Breast epithelium (tissue), 4 donors: Measurements from ENCODE around the gene CNGB1. TPM values are rescaled to one million over a fixed set of nuclear protein-coding genes. Genes with fewer than 3 reads are reported as not detected.

Experiments used
- DNase-seq, 2 donors: peaks; one replicate each; pipeline ENCODE4 v3.0.0-alpha.2; 2019; ENCODE audit warnings: low spot score in 2 of 2
- H3K27ac ChIP-seq, 2 donors: fragments of 200-600 bp; sonication (generic) in 1 of 2; one replicate each; pipeline ENCODE4 v1.5.1; 2016 to 2019; ENCODE audit warnings: mild to moderate bottlenecking in 1 of 2
- H3K27me3 ChIP-seq, 2 donors: fragments of 200-600 bp; sonication (generic) in 1 of 2; one replicate each; pipeline versions ENCODE4 v1.5.1 to v1.6.0; 2017 to 2019; ENCODE audit warnings: control low read depth in 1 of 2, mild to moderate bottlenecking in 1 of 2
- H3K36me3 ChIP-seq: fragments of 200-600 bp; one replicate; pipeline ENCODE4 v1.5.1; 2019
- H3K4me1 ChIP-seq, 2 donors: fragments of 200-600 bp; sonication (generic); one replicate each; pipeline ENCODE4 v1.5.1; 2016 to 2019; ENCODE audit warnings: control low read depth in 1 of 2
- H3K4me3 ChIP-seq, 3 donors: fragments of 200-600 bp; sonication (generic); 1 replicate in 2 of 3; 2 replicates in 1 of 3; pipeline ENCODE4 v1.5.1; 2016 to 2019; ENCODE audit warnings: mild to moderate bottlenecking in 3 of 3, moderate library complexity in 2 of 3
- H3K9me3 ChIP-seq, 2 donors: fragments of 200-600 bp; sonication (generic) in 1 of 2; one replicate each; pipeline ENCODE4 v1.5.1; 2016 to 2019; ENCODE audit warnings: control low read depth in 1 of 2
- POLR2A ChIP-seq: fragments of 450-650 bp; IDR thresholded peaks from one replicate; pipeline ENCODE4 v1.6.1; 2016; ENCODE audit warnings: antibody characterized with exemption, mild to moderate bottlenecking, moderate library complexity
- POLR2AphosphoS5 ChIP-seq, 3 donors: sonication (generic); formaldehyde crosslinking; IDR thresholded peaks; one replicate each; pipeline ENCODE4 v1.6.1; 2017; ENCODE audit warnings: antibody characterized with exemption in 3 of 3
- intact Hi-C: fragments of 100-400 bp; cut with DNase I; formaldehyde crosslinking; loops from one replicate; pipeline ENCODE4 v1.15.1; 2023; ENCODE audit warnings: low total_unique reads
- total RNA-seq, 3 donors: library from RNA; depleted of rRNA; stranded (reverse); fragments of >200 nt; gene quantifications; one replicate each; pipeline ENCODE4 v1.1.0, GENCODE V29; 2016
- TF ChIP-seq, protein P1 (sequence below), 3 donors: fragments of 450-650 bp; IDR thresholded peaks; one replicate each; pipeline ENCODE4 v1.5.1; 2016 to 2017; ENCODE audit warnings: antibody characterized with exemption in 3 of 3, mild to moderate bottlenecking in 3 of 3, moderate library complexity in 3 of 3

CNGB1 gene
- total RNA-seq, 3 donors from 2014 or later = not detected

DNA sequence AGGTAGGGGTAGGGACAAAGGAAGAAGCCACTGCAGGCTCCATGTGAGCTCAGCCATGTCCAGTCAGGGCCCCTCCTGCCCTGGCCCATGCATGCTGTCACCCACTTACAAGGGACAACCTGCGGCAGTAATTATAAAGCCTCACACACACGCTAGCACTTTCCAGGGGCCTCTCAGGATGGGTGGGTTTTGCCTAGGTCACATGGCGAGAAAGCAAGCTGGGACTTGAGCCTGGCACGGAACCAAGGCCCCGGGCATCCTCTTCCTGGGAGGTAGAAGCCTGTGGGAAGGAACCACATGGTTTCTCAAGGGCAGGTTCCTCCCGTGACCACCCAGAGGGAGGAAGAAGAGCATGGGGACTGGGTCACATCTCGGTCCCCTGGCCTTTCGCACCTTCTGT lies 22.5 kb upstream of the CNGB1 start:
- Histone ChIP-seq H3K4me3 (no peak overlapping the region), H3K27me3 (no peaks in the 10 kb centered on the region), H3K4me1 (peaks cover 0 to 6% of the 10 kb centered on the region in 2 donors), H3K9me3 (no peaks in the 10 kb centered on the region), H3K27ac (peak overlapping the region; percentile 75 to 78), H3K36me3 (peaks cover 5% of the 10 kb centered on the region)
- DNase-seq = no peak
- intact Hi-C loops = no loop called here
- TF ChIP-seq, protein P1, sequence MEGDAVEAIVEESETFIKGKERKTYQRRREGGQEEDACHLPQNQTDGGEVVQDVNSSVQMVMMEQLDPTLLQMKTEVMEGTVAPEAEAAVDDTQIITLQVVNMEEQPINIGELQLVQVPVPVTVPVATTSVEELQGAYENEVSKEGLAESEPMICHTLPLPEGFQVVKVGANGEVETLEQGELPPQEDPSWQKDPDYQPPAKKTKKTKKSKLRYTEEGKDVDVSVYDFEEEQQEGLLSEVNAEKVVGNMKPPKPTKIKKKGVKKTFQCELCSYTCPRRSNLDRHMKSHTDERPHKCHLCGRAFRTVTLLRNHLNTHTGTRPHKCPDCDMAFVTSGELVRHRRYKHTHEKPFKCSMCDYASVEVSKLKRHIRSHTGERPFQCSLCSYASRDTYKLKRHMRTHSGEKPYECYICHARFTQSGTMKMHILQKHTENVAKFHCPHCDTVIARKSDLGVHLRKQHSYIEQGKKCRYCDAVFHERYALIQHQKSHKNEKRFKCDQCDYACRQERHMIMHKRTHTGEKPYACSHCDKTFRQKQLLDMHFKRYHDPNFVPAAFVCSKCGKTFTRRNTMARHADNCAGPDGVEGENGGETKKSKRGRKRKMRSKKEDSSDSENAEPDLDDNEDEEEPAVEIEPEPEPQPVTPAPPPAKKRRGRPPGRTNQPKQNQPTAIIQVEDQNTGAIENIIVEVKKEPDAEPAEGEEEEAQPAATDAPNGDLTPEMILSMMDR (IDR thresholded peaks at IDR 0.05) = no peak
- TF ChIP-seq POLR2AphosphoS5 (IDR thresholded peaks at IDR 0.05) = no peak
- no peak for TF ChIP-seq POLR2A

DNA sequence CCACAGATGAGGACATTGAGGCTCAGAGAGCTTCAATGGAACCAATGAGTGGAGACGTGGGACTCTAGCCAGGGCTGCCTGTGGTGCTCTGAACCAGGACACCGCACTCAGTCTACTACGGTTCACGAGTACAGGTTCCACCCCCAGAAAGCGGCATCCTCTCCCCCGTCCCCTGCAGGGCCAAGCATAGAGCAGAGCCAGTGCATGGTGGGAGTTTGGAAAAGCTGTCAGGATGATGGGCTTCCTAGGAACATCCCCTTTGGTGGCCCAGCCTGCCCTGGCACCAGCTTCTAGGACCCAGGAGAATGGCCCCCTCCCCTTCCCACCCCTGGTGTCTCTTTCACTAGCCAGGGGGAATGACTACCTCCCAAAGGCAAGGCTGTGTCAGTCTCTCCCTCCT lies 21.2 kb upstream of the CNGB1 start:
- Histone ChIP-seq H3K27me3 (no peaks in the 10 kb centered on the region), H3K4me1 (peaks cover 0 to 6% of the 10 kb centered on the region in 2 donors), H3K9me3 (no peaks in the 10 kb centered on the region), H3K36me3 (no peaks in the 10 kb centered on the region), H3K27ac (peak overlapping the region; percentile 75 to 78), H3K4me3 (no peak overlapping the region)
- intact Hi-C loops = no loop called here
- TF ChIP-seq, protein P1 (IDR thresholded peaks at IDR 0.05) = no peak
- DNase-seq = no peak

DNA sequence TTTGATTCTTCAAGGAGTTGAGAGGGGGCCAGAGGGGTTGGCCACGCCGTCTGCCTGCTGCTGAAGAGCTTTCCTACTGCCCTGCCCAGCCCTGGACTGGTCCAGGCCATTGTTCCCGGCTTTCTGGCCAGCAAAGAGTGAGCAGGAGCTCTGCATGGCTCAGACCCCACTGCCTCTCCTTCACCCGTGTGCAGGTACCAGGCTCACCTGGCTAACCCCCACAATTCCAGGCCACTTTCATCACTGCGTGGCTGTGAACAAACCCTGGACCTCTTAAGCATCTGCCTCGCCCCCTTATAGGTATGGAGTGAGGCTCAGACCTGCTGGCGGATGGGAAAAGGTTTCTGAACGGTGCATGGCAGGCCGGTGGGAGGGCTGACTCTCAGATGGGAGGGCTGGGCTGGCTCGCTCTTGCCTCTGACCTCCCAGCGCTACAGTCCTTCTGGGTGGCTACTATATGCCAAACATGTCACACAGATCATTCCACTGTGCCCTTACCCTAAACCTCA lies 20.7 kb upstream of the CNGB1 start:
- intact Hi-C loops = no loop called here
- no peak overlapping the region for H3K27ac ChIP-seq
- TF ChIP-seq, protein P1 (IDR thresholded peaks at IDR 0.05) = no peak
- no peak for TF ChIP-seq POLR2A
- no peak for TF ChIP-seq POLR2AphosphoS5 (IDR thresholded peaks at IDR 0.05)

DNA sequence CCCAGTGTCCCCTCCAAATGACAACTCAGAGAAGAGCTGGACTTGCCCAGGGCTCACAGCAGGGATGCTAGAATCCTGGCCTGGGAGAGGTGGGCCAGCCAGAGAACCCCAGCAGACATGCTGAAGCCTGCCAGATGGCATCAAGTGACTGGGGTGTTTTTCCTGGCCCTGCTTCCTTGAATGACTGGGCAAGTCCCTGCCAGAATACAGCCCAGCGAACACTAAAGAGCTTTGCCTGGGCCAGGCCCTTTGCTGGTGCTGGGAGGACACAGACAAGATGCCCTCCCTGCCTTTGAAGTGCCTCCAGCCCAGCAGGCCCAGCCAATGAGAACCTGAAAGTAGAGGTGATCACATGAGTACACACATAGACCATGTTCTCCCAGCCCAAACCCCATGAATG lies 18.0 kb upstream of the CNGB1 start:
- Histone ChIP-seq H3K9me3 (no peaks in the 10 kb centered on the region), H3K4me3 (no peak overlapping the region), H3K36me3 (no peaks in the 10 kb centered on the region), H3K27ac (peak overlapping the region; percentile 68 to 69), H3K27me3 (no peaks in the 10 kb centered on the region), H3K4me1 (peaks cover 0 to 10% of the 10 kb centered on the region in 2 donors)
- no peak for TF ChIP-seq POLR2AphosphoS5 (IDR thresholded peaks at IDR 0.05)
- TF ChIP-seq, protein P1 (IDR thresholded peaks at IDR 0.05) = no peak
- TF ChIP-seq POLR2A = no peak
- peak in 1 of 2 donors; percentile 86 for DNase-seq
- intact Hi-C loops = no loop called here

More for the DNA sequence above, 20.7 kb upstream of the CNGB1 start:
- no peaks in the 10 kb centered on the region for H3K9me3 ChIP-seq
- H3K4me3 ChIP-seq = no peak overlapping the region
- H3K4me1 ChIP-seq = peaks cover 0 to 6% of the 10 kb centered on the region in 2 donors
- no peaks in the 10 kb centered on the region for H3K36me3 ChIP-seq
- no peak for DNase-seq
- no peaks in the 10 kb centered on the region for H3K27me3 ChIP-seq

DNA sequence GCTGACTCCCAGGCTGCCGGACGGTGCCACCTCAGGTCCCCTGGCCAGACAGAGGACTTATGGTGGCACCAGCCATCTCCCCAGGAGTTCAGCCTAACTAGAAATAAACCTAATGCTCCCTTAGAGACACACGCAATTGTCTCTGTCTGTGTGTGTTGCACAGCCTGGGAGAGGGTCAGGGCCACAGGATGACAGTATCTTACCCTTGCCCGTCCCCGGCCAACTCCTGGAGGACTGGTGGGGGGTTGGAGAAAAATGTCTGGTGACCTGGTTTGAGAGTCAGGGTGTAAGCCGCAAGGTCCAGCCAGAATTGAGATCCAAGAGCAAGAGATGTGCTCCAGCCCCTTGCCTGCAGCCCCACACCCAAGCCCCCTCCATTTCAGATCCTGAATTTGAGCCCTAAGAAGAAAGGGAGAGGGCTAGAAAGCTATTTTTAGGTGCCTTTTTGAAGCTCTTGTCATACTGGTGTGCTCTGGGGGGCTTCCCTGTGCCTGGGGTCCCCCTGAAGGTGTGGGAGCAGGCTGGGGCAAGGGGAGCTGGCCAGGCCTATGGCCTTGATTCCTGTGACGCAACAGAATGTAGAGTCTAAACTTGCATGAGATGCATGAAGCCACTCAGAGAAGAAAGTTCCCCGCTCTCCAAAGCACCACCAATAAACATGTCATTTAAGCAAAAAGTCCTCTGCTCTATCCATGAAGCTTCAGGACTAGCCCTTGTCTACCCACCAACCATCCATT lies 16.7 kb upstream of the CNGB1 start:
- peaks cover 0 to 4% of the 10 kb centered on the region in 2 donors for H3K4me1 ChIP-seq
- intact Hi-C loops = no loop called here
- peak overlapping the region in 1 of 2 donors; percentile 69 for H3K27ac ChIP-seq
- DNase-seq = no peak
- no peaks in the 10 kb centered on the region for H3K36me3 ChIP-seq
- no peak overlapping the region for H3K4me3 ChIP-seq
- H3K9me3 ChIP-seq = no peaks in the 10 kb centered on the region
- TF ChIP-seq, protein P1 (IDR thresholded peaks at IDR 0.05) = no peak
- TF ChIP-seq POLR2A (no peak), POLR2AphosphoS5 (IDR thresholded peaks at IDR 0.05) (no peak)
- no peaks in the 10 kb centered on the region for H3K27me3 ChIP-seq
